IMR-90 (cell line): ENCODE measurements around the gene NGFR. TPM values are rescaled to one million over a fixed set of nuclear protein-coding genes. Genes with fewer than 3 reads are reported as not detected.

Source experiments
- ATAC-seq: fragments of 200-7000 bp; cut with Tn5 transposase; 2 replicates; pipeline ENCODE4 v1.9.1; 2020; ENCODE audit warnings: low read depth, mild to moderate bottlenecking, moderate library complexity
- BruUV-seq: library from RNA; stranded (reverse); fragments of 400-500 nt; replicated peaks from 2 replicates; lab custom pipeline; 2021; lab: Mats Ljungman, UMichigan
- CTCF ChIA-PET: fragments of 300-600 bp; formaldehyde crosslinking; extraction: SDS; loops from one replicate; lab custom pipeline; 2021; ENCODE audit warnings: antibody characterized with exemption; lab: Yijun Ruan, JAX
- POLR2A ChIA-PET: fragments of 300-600 bp; sonication (Branson Sonifier 250); formaldehyde crosslinking; loops from one replicate; lab custom pipeline; 2022; ENCODE audit warnings: antibody characterized with exemption; ENCODE audit not compliant: unreplicated experiment; lab: Charles Lee
- DNase-seq: peaks from one replicate; pipeline ENCODE4 v3.0.0; 2013
- H2AFZ ChIP-seq: replicated peaks from 2 replicates; pipeline ENCODE3; 2013; ENCODE audit warnings: low read length, mild to moderate bottlenecking; ENCODE audit not compliant: poor library complexity
- H2AK5ac ChIP-seq: 2 replicates; pipeline ENCODE4 v1.6.1; 2013; ENCODE audit warnings: low read depth, low read length, inconsistent platforms
- H2AK9ac ChIP-seq: replicated peaks from 2 replicates; pipeline ENCODE3; 2013; ENCODE audit warnings: mild to moderate bottlenecking, low read depth, low read length, moderate library complexity; ENCODE audit not compliant: poor library complexity
- H2BK120ac ChIP-seq: 2 replicates; pipeline ENCODE4 v1.6.1; 2013; ENCODE audit warnings: low read depth, low read length, inconsistent platforms
- H2BK15ac ChIP-seq: 3 replicates; pipeline ENCODE4 v1.6.1; 2013; ENCODE audit warnings: low read depth, low read length, inconsistent platforms
- H2BK20ac ChIP-seq: 2 replicates; pipeline ENCODE4 v1.6.1; 2013; ENCODE audit warnings: low read depth, mild to moderate bottlenecking, inconsistent platforms, low read length, moderate library complexity
- H2BK5ac ChIP-seq: 2 replicates; pipeline ENCODE4 v1.6.1; 2013; ENCODE audit warnings: mild to moderate bottlenecking, low read depth, low read length, inconsistent platforms; ENCODE audit not compliant: poor library complexity, severe bottlenecking
- H3K14ac ChIP-seq: replicated peaks from 2 replicates; pipeline ENCODE4 v1.6.1; 2013; ENCODE audit warnings: low read depth, low read length, inconsistent platforms
- H3K18ac ChIP-seq: 2 replicates; pipeline ENCODE4 v1.6.1; 2013; ENCODE audit warnings: low read depth, low read length, control low read depth
- H3K23ac ChIP-seq: 2 replicates; pipeline ENCODE4 v1.6.1; 2013; ENCODE audit warnings: low read depth, low read length, inconsistent platforms
- H3K27ac ChIP-seq: 2 replicates; pipeline ENCODE4 v1.5.1; 2013; ENCODE audit warnings: mild to moderate bottlenecking, control low read depth, low read length; ENCODE audit not compliant: insufficient read depth
- H3K27me3 ChIP-seq: 2 replicates; pipeline ENCODE4 v1.6.1; 2013; ENCODE audit warnings: low read length; ENCODE audit not compliant: control insufficient read depth, insufficient read depth
- H3K36me3 ChIP-seq: 2 replicates; pipeline ENCODE4 v1.6.1; 2013; ENCODE audit warnings: low read length, mixed read lengths; ENCODE audit not compliant: control insufficient read depth, insufficient read depth
- H3K4ac ChIP-seq: 2 replicates; pipeline ENCODE4 v1.6.1; 2013; ENCODE audit warnings: low read depth, low read length, inconsistent platforms
- H3K4me1 ChIP-seq: 2 replicates; pipeline ENCODE4 v1.6.1; 2013; ENCODE audit warnings: low read length, mixed read lengths; ENCODE audit not compliant: control insufficient read depth, insufficient read depth
- H3K4me2 ChIP-seq: 2 replicates; pipeline ENCODE4 v1.6.1; 2013; ENCODE audit warnings: low read depth, mild to moderate bottlenecking, control low read depth, low read length, moderate library complexity
- H3K4me3 ChIP-seq: 2 replicates; pipeline ENCODE4 v1.5.1; 2013; ENCODE audit warnings: low read depth, mild to moderate bottlenecking, control low read depth, low read length, moderate library complexity; ENCODE audit not compliant: insufficient read depth
- H3K56ac ChIP-seq: 2 replicates; pipeline ENCODE4 v1.6.1; 2013; ENCODE audit warnings: low read length, inconsistent platforms; ENCODE audit not compliant: insufficient read depth; ENCODE audit errors: extremely low read depth
- H3K79me1 ChIP-seq, 2 experiments: 2 replicates each; pipeline ENCODE4 v1.6.1; 2013; ENCODE audit warnings: low read length in 2 of 2, inconsistent platforms in 1 of 2, low read depth in 1 of 2
- H3K9ac ChIP-seq: 2 replicates; pipeline ENCODE4 v1.6.1; 2013; ENCODE audit warnings: low read depth, low read length, control low read depth
- H3K9me1 ChIP-seq: 2 replicates; pipeline ENCODE4 v1.6.1; 2013; ENCODE audit warnings: low read length, inconsistent platforms; ENCODE audit not compliant: insufficient read depth
- H3K9me3 ChIP-seq: 2 replicates; pipeline ENCODE4 v1.6.1; 2013; ENCODE audit warnings: low read length; ENCODE audit not compliant: control insufficient read depth, insufficient read depth
- H4K20me1 ChIP-seq: 2 replicates; pipeline ENCODE4 v1.6.1; 2013; ENCODE audit warnings: low read length, inconsistent platforms; ENCODE audit not compliant: insufficient read depth
- H4K5ac ChIP-seq: 2 replicates; pipeline ENCODE4 v1.6.1; 2013; ENCODE audit warnings: mild to moderate bottlenecking, low read depth, low read length, control low read depth
- H4K8ac ChIP-seq, 2 experiments: 2 replicates each; pipeline ENCODE4 v1.6.1; 2013; ENCODE audit warnings: low read depth in 2 of 2, low read length in 2 of 2, control low read depth in 1 of 2, inconsistent platforms in 1 of 2
- H4K91ac ChIP-seq: 2 replicates; pipeline ENCODE4 v1.6.1; 2013; ENCODE audit warnings: low read depth, low read length, inconsistent platforms; ENCODE audit not compliant: insufficient read depth
- BHLHE40 ChIP-seq: fragments of 150-350 bp; IDR thresholded peaks from 2 replicates; pipeline ENCODE4 v1.6.1; 2016; ENCODE audit warnings: mild to moderate bottlenecking, low read depth, low read length
- CEBPB ChIP-seq: IDR thresholded peaks from 2 replicates; pipeline ENCODE4 v1.6.1; 2012; ENCODE audit warnings: low read depth, low read length, improper control_type of control experiment
- CHD1 ChIP-seq: IDR thresholded peaks from 2 replicates; pipeline ENCODE4 v1.6.1; 2012; ENCODE audit warnings: low read depth, low read length, improper control_type of control experiment
- FOS ChIP-seq: fragments of 150-350 bp; IDR thresholded peaks from 2 replicates; pipeline ENCODE4 v1.6.1; 2016; ENCODE audit warnings: low read depth, low read length
- MAFK ChIP-seq: IDR thresholded peaks from 2 replicates; pipeline ENCODE4 v1.6.1; 2012; ENCODE audit warnings: low read depth, low read length, improper control_type of control experiment
- MAZ ChIP-seq: IDR thresholded peaks from 2 replicates; pipeline ENCODE4 v1.6.1; 2012; ENCODE audit warnings: low read depth, mild to moderate bottlenecking, low read length, improper control_type of control experiment, moderate library complexity, borderline replicate concordance
- MXI1 ChIP-seq: IDR thresholded peaks from 2 replicates; pipeline ENCODE4 v1.6.1; 2012; ENCODE audit warnings: low read depth, mild to moderate bottlenecking, low read length, moderate library complexity, borderline replicate concordance
- NFE2L2 ChIP-seq: fragments of 150-350 bp; IDR thresholded peaks from 2 replicates; pipeline ENCODE4 v1.6.1; 2016; ENCODE audit warnings: low read depth, mild to moderate bottlenecking, low read length
- POLR2A ChIP-seq: IDR thresholded peaks from 2 replicates; pipeline ENCODE4 v1.6.1; 2012; ENCODE audit warnings: mild to moderate bottlenecking, low read depth, low read length
- RAD21 ChIP-seq: IDR thresholded peaks from 2 replicates; pipeline ENCODE4 v1.6.1; 2012; ENCODE audit warnings: low read length, improper control_type of control experiment
- RCOR1 ChIP-seq: IDR thresholded peaks from 2 replicates; pipeline ENCODE4 v1.6.1; 2012; ENCODE audit warnings: mild to moderate bottlenecking, low read length, improper control_type of control experiment; ENCODE audit not compliant: insufficient replicate concordance
- RFX5 ChIP-seq: IDR thresholded peaks from 2 replicates; pipeline ENCODE4 v1.8.0; 2012; ENCODE audit warnings: low read depth, mild to moderate bottlenecking, low read length, moderate library complexity
- SMC3 ChIP-seq: fragments of 150-350 bp; IDR thresholded peaks from 2 replicates; pipeline ENCODE4 v1.6.1; 2016; ENCODE audit warnings: low read depth, mild to moderate bottlenecking, antibody characterized with exemption, low read length, moderate library complexity
- WGBS, 2 experiments: methylation state at CpG; one replicate each; pipeline versions ENCODE4 v1.1.5 to v1.1.7; 2013; ENCODE audit warnings: missing lambda C conversion rate in 2 of 2; ENCODE audit not compliant: insufficient read length in 1 of 2; ENCODE audit errors: extremely low coverage in 2 of 2; 5-methylcytosine and 5-hydroxymethylcytosine counted together
- dilution Hi-C: fragments of 300-500 bp; cut with HindIII; formaldehyde crosslinking; loops from one replicate; pipeline ENCODE4 v1.14.3; 2018; ENCODE audit warnings: low sequenced_read_pairs; ENCODE audit not compliant: unreplicated experiment
- in situ Hi-C: fragments of 300-500 bp; cut with MboI; formaldehyde crosslinking; loops from 3 replicates; pipeline ENCODE4 v1.14.3; 2019; ENCODE audit warnings: low sequenced_read_pairs, inconsistent platforms, mixed read lengths
- intact Hi-C: fragments of 100-400 bp; cut with micrococcal nuclease; formaldehyde crosslinking; loops from 2 replicates; pipeline ENCODE4 v1.10.0; 2022
- polyA plus RNA-seq, 3 experiments: library from polyadenylated mRNA; depleted of rRNA; stranded (reverse); fragments of >200 nt; gene quantifications; 2 replicates each; pipeline ENCODE4 v1.2.3, GENCODE V29; 2012; ENCODE audit warnings: low replicate concordance in 1 of 3
- total RNA-seq: library from RNA; depleted of rRNA; stranded (reverse); fragments of >200 nt; gene quantifications from 2 replicates; pipeline ENCODE4 v1.2.3, GENCODE V29; 2012
- TF ChIP-seq, protein P1 (sequence below): fragments of 150-350 bp; IDR thresholded peaks from 2 replicates; pipeline ENCODE4 v1.6.1; 2016; ENCODE audit warnings: low read depth, mild to moderate bottlenecking, low read length, moderate library complexity, borderline replicate concordance
- TF ChIP-seq, protein P2 (sequence below): conservative IDR thresholded peaks from 2 replicates; pipeline ENCODE4 v1.5.1; 2012; ENCODE audit warnings: mild to moderate bottlenecking, low read depth, low read length, improper control_type of control experiment
- TF ChIP-seq, protein P3 (sequence below): fragments of 150-350 bp; IDR thresholded peaks from 2 replicates; pipeline ENCODE4 v1.6.1; 2017; ENCODE audit warnings: mild to moderate bottlenecking, antibody characterized with exemption, low read length, low read depth

NGFR gene
- total and polyA plus RNA-seq, 2 of the 4 experiments (the other 2 are of a cell fraction) = 0.15 to 0.18 TPM

DNA sequence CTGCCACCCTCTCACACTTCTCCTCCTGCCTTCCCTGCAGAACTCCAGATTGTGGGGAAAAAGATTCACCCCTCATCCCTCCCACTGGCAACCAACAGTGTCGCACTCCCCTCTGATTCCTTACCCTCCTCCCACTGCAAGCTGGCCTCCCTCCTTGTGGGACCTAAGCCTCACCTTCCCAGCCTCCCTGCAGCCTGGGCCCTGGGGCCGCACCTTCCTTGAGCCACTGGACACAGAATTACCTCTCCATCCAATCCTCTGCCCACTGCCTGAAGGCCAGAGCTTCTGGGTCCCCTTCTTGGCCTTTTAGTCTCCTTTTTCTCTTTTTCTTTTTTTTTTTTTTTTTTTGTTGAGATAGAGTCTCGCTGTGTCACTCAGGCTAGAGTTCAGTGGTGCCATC lies 33.9 kb downstream of the NGFR start:
- Histone ChIP-seq H4K20me1 (no peaks in the 10 kb centered on the region), H3K4me2 (no peak overlapping the region), H3K27me3 (peaks cover 65% of the 10 kb centered on the region), H2BK5ac (no peak overlapping the region), H3K9ac (no peak overlapping the region), H2AFZ (no peak overlapping the region), H3K18ac (no peak overlapping the region), H2BK120ac (no peak overlapping the region), H3K14ac (no peak overlapping the region), H3K36me3 (no peaks in the 10 kb centered on the region), H4K91ac (no peak overlapping the region), H3K4ac (no peak overlapping the region), H3K4me3 (no peak overlapping the region), H3K56ac (no peak overlapping the region), H3K23ac (no peak overlapping the region), H2AK5ac (no peak overlapping the region), H2AK9ac (no peak overlapping the region), H2BK15ac (no peak overlapping the region), H4K5ac (no peak overlapping the region), H4K8ac (no peak overlapping the region), H3K27ac (no peak overlapping the region), H2BK20ac (no peak overlapping the region), H3K9me1 (no peaks in the 10 kb centered on the region), H3K79me1 (no peaks in the 10 kb centered on the region), H3K9me3 (no peaks in the 10 kb centered on the region), H3K4me1 (no peaks in the 10 kb centered on the region)
- intact Hi-C loops (no loop called here), dilution Hi-C loops (no loop called here), in situ Hi-C loops (no loop called here)
- BruUV-seq = no TSS peak
- ATAC-seq = no peak
- DNase-seq = no peak
- POLR2A ChIA-PET = no interaction called here
- CTCF ChIA-PET = no interaction called here
- TF ChIP-seq BHLHE40 (no peak), NFE2L2 (no peak), MAFK (no peak), RCOR1 (no peak), MXI1 (no peak), CHD1 (no peak), POLR2A (no peak), MAZ (no peak), RFX5 (no peak), CEBPB (no peak), SMC3 (no peak), FOS (no peak), RAD21 (no peak)
- TF ChIP-seq, protein P1, sequence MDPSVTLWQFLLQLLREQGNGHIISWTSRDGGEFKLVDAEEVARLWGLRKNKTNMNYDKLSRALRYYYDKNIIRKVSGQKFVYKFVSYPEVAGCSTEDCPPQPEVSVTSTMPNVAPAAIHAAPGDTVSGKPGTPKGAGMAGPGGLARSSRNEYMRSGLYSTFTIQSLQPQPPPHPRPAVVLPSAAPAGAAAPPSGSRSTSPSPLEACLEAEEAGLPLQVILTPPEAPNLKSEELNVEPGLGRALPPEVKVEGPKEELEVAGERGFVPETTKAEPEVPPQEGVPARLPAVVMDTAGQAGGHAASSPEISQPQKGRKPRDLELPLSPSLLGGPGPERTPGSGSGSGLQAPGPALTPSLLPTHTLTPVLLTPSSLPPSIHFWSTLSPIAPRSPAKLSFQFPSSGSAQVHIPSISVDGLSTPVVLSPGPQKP = no peak
- TF ChIP-seq, protein P2, sequence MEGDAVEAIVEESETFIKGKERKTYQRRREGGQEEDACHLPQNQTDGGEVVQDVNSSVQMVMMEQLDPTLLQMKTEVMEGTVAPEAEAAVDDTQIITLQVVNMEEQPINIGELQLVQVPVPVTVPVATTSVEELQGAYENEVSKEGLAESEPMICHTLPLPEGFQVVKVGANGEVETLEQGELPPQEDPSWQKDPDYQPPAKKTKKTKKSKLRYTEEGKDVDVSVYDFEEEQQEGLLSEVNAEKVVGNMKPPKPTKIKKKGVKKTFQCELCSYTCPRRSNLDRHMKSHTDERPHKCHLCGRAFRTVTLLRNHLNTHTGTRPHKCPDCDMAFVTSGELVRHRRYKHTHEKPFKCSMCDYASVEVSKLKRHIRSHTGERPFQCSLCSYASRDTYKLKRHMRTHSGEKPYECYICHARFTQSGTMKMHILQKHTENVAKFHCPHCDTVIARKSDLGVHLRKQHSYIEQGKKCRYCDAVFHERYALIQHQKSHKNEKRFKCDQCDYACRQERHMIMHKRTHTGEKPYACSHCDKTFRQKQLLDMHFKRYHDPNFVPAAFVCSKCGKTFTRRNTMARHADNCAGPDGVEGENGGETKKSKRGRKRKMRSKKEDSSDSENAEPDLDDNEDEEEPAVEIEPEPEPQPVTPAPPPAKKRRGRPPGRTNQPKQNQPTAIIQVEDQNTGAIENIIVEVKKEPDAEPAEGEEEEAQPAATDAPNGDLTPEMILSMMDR = no peak
- TF ChIP-seq, protein P3, sequence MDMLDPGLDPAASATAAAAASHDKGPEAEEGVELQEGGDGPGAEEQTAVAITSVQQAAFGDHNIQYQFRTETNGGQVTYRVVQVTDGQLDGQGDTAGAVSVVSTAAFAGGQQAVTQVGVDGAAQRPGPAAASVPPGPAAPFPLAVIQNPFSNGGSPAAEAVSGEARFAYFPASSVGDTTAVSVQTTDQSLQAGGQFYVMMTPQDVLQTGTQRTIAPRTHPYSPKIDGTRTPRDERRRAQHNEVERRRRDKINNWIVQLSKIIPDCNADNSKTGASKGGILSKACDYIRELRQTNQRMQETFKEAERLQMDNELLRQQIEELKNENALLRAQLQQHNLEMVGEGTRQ = no peak
- 100% methylated on average over 1 of the region's 3 CpGs; no CpG with 5 or more reads in 1 of the 2 experiments for WGBS, 2 experiments
